Hepatic stellate cell (primary cell): ENCODE results near the gene USP28.

Experiments
- DNase-seq: peaks from one replicate; pipeline ENCODE4 v3.0.0; 2011; ENCODE audit warnings: low spot score

Gene USP28

DNA sequence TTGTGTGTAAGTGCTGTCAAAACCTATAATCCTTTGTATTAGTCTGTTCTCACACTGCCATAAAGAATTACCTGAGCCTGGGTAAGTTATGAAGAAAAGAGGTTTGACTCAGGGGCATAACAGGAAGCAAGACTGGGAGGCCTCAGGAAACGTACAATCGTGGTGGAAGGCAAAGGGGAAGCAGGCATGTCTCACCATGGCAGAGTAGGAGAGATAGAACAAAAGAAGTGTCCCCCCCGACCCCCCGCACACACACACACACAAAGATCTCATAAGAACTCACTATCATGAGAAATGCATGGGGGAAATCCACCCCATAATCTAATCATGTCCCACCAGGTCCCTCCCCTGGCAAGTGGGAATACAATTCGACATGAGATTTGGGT, 2.3 kb upstream of the USP28 start:
- no peak for DNase-seq

- no peak for DNase-seq
These were observed 1.7 kb upstream of the USP28 start for GRCh38 chr11:113876798-113877669.

- DNase-seq = no peak
These were observed 864 bp upstream of the USP28 start for GRCh38 chr11:113876074-113876797.

GRCh38 chr11:113874581-113875233, 665 bp downstream of the USP28 start:
- DNase-seq = peak; percentile 12

- DNase-seq = no peak
These were observed 1.3 kb downstream of the USP28 start for GRCh38 chr11:113874096-113874495.

DNA sequence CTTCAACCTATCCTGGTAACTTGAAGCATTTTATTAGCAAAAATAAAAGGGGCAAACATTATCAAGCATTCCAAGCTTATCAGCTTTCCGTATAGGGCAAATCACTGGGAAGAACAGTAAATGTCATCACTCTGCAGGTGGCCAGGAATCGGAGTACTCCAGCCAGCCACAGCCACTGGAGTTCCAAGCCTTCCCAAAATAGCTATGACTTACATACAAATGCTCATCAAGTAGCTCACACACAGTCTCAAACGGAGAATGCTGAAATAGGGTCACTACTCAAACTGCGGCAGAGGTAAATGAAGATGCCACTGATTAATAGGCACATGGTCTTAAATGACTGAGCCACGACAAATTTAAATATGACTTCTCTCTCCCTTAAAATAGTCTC, 2.1 kb downstream of the USP28 start:
- peak; percentile 20 for DNase-seq

GRCh38 chr11:113871336-113871735, 4.0 kb downstream of the USP28 start:
- no peak for DNase-seq

- no peak for DNase-seq
These were observed 7.4 kb downstream of the USP28 start for GRCh38 chr11:113867843-113868503.

- DNase-seq = no peak
These were observed 9.5 kb downstream of the USP28 start for GRCh38 chr11:113865873-113866272.

- no peak for DNase-seq
These were observed 11.0 kb downstream of the USP28 start for GRCh38 chr11:113864410-113864809.

- no peak for DNase-seq
These were observed 12.9 kb downstream of the USP28 start for GRCh38 chr11:113862435-113862834.

DNA sequence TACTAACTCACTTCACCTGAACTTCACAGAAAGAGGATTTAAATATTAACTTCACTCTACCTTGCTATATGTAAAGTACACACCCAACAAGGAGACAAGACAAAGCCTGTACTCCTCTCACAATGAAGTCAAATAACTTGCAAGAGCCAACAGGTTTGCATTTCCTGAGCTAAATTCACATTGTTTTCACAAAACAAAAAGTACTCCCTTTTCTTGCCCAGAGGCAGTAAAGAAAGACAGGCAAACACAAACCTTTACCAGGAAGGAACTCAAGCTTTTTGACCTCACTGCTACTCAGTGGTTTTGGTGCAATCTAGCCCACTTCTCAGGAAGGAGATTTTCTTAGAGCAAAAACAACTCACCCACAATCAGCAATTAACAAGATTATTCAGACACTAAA, 15.7 kb downstream of the USP28 start:
- DNase-seq = no peak

GRCh38 chr11:113856966-113857759, 18.2 kb downstream of the USP28 start:
- DNase-seq = no peak

- no peak for DNase-seq
These were observed 19.6 kb downstream of the USP28 start for GRCh38 chr11:113855803-113856202.

- DNase-seq = no peak
These were observed 25.2 kb downstream of the USP28 start for GRCh38 chr11:113850188-113850587.

GRCh38 chr11:113849713-113850112, 25.7 kb downstream of the USP28 start:
- DNase-seq = no peak

DNA sequence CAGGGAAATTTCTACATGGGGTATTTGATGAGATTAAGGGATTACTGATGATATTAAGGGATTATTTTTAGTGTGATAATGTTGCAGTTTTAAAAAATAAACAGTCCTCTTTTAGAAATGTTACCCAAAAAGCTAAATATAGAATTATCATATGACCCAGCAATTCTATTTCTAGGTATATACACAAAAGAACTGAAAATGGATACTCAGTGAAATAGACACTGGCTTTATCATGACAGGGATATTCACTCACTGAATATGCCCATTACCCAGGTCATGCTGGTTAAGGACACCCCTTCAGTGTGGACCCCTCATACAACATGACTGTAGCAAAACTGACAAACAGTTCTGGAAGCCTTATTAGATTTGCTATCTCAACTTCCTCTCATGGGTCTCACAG, 27.8 kb downstream of the USP28 start:
- DNase-seq = no peak

DNA sequence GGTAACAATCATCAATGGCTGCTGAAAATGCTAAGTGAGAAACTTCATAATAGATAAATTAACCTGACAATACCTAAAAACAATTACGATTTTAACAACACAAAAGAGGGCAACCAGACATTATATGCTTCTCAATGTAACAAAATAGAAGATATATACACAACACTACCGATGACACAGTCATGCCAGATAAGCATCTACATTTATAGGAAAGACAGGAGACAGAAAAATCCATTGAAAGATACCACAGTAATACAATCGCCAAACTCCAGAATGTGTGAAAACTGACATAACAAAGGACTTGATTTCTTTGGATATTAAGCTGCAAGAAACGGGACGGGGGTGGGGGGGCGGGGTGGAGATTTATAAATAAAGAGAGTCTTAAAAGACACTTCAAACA, 28.3 kb downstream of the USP28 start:
- no peak for DNase-seq

DNA sequence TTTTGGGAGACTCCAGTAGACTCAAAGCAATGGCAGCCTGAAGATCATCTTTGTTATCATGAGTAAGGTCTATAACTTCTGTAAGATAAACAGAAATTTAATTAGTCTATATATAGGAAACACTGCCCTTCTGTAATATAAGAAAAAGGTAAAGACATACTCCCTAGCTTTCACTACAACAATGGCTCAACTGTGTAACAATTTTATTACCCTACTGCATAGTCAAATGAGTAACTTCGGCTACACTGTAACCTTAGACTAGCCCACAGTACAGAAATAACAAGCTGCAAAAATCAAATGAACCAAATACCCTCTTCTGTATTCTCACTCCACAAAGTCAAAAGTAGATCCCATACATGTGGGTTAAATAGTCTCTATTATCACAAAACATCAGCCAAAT, 33.7 kb downstream of the USP28 start:
- DNase-seq = no peak

GRCh38 chr11:113840932-113841664, 34.3 kb downstream of the USP28 start:
- no peak for DNase-seq

- DNase-seq = no peak
These were observed 35.5 kb downstream of the USP28 start for GRCh38 chr11:113839842-113840241.
